ENCODE results near the gene NYAP2.

NYAP2 gene

DNA sequence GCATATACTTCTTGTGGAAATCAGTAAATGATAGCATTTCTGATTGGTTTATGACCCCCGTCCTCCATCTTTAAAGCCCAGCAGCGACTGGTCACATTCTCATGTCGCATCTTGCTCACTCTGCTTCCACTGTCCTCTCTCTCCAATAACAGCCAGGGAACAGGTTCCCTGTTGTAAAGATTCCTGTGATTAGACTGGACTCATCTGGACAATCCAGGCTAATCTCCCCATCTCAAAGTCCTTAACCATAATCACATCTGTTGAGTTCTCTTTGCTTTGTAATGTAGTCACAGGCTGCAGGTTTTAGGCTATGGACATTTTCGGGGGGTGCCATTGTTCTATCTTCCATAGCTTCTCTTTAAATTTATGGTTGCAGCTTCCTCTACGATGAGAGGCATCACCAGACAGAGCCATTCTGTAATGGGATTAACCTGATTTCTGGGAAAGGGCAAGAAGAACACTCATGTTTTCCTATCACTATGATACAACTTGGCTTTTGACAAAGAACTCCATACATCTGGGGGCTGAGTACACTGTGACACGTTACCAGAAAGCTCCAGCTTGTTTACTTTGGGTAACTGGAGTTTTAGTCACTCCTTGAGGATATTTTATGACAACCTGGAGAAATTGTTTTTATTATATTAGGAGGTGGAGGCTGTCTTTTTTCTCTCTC, 159.0 kb downstream of the NYAP2 start:
- no peak for DNase-seq (ENCODE audit: low read depth in 2 of 2)

DNA sequence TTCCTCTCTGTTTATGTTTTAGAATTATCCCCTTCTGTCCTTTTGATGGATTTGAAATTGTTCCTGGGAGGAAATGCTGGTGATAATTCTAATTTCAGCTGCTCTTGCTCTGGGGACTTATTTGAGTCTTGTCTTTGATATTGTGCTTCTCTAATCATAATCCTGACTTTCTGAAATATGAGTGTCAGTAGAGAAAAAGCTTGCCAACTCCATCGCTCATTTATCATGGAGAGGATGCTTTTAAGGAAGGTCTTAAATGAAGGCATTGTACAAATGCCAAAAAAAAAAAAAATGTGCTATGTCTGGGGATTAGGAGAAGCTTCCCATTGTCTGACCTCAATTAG, 159.5 kb downstream of the NYAP2 start:
- no peak for DNase-seq (ENCODE audit: low read depth in 2 of 2)

DNA sequence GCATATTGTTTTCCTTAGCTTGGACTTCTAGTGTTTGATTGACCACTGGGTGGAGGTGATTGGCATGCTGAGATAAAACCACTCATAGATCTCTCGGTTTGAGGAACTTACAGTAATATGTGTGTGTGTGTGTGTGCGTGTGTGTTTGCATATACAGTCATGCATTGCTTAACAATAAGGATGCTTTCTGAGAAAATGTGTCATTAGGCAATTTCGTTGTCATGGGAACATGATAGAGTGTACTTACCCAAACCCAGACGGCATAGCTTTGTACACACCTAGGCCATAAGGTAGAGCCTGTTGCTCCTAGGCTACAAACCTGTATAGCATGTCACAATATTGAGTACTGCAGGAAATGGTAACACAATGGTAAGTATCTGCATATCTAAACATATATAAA, 167.3 kb downstream of the NYAP2 start:
- DNase-seq (ENCODE audit: low read depth in 2 of 2) = no peak

DNA sequence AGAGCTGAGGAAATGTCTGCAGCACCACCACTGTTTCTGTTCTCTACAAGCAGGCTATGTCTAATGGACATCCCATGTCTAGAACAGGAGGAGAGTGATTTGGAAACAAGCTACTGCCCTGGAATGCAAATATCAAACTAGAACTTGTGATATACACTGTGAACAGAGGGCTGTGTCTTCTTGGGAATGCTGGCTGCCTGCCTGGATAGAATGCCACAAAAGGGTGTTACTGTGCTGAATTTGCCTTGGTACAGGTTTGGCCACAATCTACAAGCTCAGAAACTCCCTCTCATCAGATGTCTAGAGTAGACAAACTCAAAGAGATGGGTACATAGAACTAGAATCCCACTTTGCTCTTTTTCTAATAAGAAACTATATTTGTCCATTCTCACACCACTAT, 170.5 kb downstream of the NYAP2 start:
- DNase-seq (ENCODE audit: low read depth in 2 of 2) = no peak

DNA sequence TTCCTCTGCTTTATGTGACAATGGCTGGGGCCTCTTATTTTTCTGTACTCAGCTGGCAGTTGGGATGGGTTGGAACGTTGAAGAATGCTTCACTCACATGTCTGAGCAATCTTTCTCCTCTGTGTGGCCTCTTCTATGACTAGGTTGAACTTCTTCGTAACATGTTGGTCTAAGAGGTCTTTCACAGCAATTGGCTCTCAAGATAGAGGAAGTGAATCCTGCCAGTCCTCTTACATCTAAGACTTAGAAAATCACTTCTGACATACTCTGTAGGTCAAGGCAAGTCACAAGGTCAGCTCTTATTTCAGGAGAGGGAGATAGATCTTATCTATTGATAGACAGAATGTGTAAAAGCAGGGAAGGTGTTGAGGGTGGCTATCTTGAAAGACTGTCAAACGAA, 174.1 kb downstream of the NYAP2 start:
- DNase-seq (ENCODE audit: low read depth in 2 of 2) = no peak

DNA sequence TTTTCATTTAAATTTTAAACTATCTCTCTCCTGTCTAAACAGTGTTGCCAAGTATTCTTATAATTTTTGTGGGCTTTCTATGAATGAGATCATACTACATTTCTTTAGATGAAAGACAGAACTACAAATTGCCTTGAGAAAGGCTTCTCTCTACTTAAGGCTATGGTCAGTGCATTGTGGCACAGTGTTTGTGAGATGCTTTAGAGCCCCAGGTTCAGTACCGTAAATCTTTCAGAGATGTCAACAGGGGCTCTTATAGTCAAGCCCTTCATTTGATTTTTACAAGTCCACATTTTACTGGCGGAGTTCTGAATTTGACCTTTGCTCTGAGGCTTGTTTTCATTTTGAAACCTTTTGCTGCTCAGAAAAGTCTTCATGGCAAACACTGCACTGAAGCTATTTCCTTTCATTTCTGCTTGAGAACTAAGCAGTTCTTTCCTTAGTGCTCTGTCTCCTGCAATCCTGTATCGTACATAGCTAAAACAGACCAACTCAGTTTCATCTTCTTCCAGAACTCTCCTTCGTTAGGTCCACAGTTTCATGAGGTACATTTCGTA, 175.2 kb downstream of the NYAP2 start:
- DNase-seq (ENCODE audit: low read depth in 2 of 2) = no peak

DNA sequence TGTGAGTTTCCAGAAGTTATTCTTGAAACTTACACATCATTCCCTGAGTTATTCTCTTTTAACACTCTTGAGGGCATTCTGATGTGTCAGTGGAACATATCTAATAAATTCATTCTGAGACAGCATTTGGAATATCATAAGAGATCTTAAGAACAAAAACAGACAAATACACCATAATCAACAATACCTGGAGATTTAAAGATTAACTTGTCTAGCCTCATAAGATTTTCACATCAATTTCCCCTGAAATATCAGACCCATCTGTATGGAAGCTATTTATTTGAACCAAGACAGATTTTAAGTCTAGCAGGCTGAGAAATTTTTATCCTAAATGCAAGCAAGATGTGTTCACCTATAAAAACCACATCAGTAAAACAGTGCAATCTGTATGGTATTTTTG, 181.6 kb downstream of the NYAP2 start:
- DNase-seq (ENCODE audit: low read depth in 2 of 2) = no peak

DNA sequence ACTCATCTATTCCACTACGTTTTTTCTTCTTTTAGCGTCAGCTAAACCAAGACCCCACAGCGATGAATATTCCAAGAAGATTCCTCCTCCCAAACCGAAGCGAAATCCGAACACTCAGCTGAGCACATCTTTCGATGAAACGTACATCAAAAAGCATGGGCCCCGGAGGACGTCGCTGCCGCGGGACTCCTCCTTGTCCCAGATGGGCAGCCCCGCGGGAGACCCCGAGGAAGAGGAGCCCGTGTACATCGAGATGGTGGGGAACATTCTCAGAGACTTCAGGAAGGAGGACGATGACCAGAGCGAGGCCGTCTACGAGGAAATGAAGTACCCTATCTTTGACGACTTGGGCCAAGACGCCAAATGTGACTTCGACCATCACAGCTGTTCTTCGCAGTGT, 182.4 kb downstream of the NYAP2 start:
- DNase-seq (ENCODE audit: low read depth in 2 of 2) = no peak

DNA sequence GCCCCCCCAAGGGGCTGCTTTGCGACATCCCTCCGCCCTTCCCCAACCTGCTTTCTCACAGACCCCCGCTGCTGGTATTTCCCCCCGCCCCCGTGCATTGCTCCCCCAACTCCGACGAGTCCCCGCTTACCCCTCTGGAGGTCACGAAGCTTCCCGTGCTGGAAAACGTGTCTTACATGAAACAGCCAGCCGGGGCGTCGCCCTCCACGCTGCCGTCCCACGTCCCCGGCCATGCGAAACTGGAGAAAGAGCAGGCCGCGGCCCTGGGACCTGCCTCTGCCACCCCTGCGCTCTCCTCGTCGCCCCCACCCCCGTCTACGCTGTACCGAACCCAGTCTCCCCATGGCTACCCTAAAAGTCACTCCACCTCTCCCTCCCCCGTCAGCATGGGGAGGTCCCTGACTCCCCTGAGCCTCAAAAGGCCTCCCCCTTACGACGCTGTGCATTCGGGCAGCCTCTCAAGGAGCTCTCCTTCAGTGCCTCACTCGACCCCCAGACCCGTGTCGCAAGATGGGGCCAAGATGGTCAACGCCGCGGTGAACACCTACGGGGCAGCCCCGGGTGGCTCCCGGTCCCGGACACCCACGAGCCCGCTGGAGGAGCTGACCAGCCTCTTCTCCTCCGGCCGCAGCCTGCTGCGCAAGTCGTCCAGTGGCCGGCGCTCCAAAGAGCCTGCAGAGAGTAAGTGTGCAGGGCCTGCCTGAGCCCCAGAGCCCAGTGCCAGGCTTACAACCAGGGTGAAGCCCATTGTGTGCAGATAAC, 183.0 kb downstream of the NYAP2 start:
- DNase-seq (ENCODE audit: low read depth in 2 of 2) = no peak

DNA sequence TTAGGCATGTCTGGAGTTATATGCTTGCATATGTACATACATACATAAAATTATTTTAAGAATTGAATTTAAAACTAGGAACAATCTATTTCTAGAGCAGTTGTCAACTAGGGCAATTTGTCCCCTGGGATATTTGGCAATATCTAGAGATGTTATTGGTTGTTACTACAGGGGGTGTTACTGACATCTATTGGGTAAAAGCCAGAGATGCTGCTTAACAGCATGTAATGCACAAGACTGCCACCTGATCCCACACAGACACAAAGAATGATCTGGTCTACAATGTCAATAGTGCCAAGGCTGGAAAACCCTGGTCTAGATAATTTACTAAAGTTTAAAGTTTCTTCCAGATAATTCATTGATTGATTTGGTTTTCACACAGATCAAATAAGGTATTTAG, 185.3 kb downstream of the NYAP2 start:
- no peak for DNase-seq (ENCODE audit: low read depth in 2 of 2)

DNA sequence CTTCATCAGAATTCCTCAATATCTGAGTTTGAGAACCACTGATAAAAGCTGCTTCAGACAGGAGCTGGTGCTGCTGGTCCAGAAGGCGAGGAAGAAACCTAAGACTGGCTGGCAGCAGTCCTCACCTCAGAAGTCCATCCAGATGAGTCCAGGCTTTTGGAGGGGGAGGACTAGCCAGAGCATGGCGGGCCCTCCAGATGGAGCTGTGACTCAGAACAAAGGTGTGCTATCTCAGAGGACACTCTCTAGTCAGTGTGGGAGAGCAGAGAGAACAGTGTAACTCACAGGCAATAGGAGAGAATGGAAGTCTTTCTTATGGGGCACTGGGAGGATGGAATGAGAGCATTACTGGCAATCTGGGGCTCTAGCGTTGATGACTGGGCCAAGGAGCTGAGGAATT, 191.4 kb downstream of the NYAP2 start:
- DNase-seq (ENCODE audit: low read depth in 2 of 2) = no peak

DNA sequence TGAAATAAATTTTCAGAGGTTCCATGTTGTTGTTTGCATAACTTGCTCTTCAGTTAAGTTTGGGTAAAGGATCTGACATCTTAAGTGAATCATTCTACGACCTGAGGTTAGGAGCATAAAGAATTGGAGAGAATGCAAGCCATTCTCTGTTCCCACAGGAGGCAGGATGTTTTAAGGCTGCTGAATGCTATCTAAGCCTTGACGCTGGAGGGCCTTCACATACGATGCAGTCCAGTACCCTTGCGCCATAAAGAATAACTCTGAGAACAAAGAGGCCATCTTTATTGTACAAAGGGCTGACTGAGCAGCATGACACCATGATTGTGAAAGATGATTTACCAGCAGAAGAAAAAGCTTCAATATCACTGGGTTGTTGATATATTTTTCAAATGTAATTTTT, 198.4 kb downstream of the NYAP2 start:
- DNase-seq (ENCODE audit: low read depth in 2 of 2) = no peak

DNA sequence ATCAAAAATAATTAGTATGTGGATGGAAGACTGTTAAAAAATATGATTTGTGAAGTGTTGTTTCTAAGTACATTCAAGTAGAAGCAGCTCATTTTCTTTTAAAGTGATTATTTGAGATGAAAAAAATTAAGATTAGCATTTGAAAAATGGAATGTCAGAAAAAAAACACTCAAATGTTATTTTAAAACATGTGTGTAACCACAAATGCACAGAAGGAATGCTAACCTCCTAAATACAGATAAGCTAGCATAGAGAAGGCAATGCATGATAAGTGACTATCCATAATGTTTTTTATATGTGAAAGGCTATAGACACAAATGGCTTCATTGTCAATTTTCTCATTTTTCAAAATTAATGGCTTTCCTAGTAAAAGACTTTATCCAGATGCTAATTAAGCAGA, 198.9 kb downstream of the NYAP2 start:
- DNase-seq (ENCODE audit: low read depth in 2 of 2) = no peak

DNA sequence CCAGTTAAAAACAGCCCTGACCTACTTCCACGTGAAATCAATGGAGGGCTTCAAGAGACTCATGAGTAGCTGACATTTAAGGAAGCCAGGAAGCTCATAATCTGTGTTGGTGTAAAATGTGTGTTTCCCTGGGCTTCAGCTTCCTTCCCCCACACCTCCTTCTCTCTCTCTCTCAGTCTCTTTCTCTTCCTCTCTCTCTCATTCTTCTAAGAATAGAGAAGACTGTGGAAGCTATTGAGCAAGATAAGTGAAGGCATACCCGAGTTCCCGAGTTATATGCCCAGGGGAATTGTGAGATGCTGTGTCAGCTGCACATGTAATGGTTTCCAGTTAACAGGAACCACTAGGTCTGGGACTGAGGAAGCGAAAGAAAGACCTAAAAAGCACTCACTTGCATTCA, 199.4 kb downstream of the NYAP2 start:
- DNase-seq (ENCODE audit: low read depth in 2 of 2) = no peak

DNA sequence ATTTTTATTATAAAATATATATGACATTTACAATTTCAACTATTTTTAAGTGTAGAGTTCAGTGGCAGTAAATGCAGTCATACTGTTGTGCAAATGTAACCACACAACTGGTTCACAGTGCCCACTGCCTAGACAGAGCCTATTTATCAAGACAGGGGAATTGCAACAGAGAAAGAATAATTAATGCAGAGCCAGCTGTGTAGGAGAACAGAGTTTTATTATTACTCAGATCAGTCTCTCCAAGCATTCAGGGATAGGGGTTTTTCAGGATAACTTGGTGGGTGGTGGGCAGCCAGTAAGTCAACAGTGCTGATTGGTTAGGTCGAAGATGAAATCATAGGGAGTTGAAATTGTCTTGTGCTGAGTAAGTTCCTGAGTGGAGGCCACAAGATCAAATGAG, 200.3 kb downstream of the NYAP2 start:
- no peak for DNase-seq (ENCODE audit: low read depth in 2 of 2)

DNA sequence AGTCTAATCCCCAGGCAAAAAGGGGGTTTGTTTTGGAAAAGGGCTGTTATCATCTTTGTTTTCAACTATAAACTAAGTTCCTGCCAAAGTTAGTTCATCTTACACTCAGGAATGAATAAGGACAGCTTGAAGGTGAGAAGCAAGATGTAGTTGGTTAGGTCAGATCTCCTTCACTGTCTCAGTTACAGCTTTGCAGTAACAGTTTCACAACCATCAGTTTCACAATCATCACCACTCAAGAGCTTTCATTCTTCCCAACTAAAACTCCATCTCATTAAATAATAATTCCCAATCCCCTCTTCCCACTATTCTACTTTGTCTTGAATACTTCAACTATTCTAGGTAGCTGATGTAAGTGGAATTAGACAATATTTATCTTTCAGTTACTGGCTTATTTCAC, 200.9 kb downstream of the NYAP2 start:
- DNase-seq (ENCODE audit: low read depth in 2 of 2) = no peak

DNA sequence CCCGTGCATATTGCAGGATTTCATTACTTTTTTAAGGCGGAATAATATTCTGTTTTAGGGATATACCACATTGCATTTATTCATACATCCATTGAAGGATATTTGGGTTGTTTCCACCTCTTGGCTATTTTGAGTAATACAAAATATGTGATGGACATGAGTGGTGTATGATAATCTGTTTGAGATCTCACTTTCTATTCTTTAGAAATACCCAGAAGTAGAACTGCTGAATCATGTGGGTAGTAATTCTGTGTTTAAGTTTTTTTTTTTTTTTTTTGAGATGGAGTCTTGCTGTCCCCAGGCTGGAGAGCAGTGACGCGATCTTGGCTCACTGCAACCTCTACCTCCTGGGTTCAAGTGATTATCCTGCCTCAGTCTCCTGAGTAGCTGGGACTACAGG, 201.4 kb downstream of the NYAP2 start:
- DNase-seq (ENCODE audit: low read depth in 2 of 2) = no peak

DNA sequence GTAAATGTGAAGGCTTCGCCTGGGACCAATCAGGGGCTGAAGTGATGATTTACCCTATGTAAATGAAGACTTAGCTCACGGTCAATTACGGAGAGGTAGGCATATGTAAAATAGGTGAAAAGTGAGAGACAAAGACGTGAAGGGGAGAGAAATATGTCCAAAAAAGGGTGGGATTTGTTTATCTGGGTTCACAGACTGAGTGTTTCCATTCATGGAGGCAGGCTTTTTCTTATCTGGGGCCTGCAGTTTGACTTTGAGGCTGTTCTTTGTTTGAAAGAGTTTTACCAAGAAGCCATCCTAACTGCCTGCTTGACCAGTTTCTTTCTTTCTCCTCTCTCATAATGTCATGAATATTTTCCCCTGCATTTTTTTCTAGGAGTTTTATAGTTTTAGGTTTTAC, 202.7 kb downstream of the NYAP2 start:
- no peak for DNase-seq (ENCODE audit: low read depth in 2 of 2)

DNA sequence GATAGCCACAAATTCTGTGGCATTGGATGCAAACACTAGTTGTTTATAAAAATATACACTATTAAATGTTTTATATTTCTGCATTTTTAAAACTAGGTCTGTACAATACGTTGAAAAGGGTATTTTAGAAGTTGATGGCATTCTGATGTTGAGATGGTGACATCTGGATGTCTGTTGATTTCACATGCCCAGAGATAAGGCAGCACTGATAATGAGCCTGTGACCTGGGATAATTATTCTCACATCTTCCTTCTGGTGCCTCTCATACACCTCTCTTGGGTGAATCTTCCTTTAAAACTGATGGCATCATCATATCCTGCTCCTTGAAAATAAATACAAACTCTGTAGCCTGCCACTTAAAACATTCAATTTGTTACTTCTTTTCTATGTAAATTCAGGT, 208.6 kb downstream of the NYAP2 start:
- no peak for DNase-seq (ENCODE audit: low read depth in 2 of 2)

DNA sequence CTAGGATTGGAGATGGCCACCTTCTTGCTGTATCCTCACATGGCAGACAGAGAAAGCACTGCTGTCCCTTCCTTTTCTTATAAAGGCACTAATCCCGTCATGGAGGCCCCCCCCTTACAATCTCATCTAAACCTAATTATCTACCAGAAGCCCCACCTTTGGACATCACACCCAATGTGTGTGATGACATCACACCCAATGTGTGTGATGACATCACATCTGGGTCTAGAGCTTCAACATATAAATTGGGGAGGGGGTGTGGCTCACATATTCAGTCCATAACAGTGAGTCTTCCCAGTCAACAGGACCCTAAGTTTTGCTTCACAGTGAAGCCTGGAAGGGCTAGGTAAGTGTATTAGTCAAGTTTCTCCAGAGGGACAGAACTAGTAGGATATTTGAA, 213.1 kb downstream of the NYAP2 start:
- no peak for DNase-seq (ENCODE audit: low read depth in 2 of 2)

DNA sequence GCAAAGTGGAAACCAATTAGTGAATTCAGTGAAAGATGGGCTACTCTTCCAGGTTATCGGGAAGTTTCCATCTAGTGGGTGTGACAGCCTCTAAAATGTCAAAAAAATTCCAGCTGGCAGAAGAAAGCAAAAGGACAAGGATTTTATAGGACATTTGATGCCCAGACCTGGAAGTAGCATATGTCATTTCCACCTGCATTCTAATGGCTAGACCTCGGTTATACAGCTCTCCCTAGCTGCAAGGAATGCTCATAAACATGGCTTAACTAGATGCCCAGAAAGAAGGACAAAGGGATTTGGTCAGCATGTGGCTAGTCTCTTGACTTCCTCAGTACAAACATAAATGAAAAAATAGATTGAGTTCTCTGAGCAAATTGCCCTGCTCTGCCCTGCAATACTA, 215.4 kb downstream of the NYAP2 start:
- DNase-seq (ENCODE audit: low read depth in 2 of 2) = no peak

DNA sequence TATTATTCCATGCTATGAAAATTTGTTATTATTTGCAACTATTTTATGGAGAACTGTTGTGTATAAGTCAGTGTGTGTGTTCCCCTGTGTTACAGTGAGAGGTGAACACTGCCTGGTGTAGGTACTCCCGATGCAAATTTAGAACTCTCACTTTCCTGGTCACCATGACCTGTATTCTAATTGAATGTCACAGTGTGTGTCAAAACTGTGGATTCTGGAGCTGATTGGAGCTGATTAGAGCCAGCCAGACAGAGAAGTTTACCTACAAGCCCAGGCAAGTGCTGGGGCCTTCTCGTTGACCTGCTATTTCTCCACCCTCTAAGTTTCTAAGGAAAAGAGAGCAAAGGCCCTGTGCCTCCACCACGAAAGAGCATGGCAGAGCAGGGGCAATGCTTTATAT, 216.0 kb downstream of the NYAP2 start:
- DNase-seq (ENCODE audit: low read depth in 2 of 2) = no peak

DNA sequence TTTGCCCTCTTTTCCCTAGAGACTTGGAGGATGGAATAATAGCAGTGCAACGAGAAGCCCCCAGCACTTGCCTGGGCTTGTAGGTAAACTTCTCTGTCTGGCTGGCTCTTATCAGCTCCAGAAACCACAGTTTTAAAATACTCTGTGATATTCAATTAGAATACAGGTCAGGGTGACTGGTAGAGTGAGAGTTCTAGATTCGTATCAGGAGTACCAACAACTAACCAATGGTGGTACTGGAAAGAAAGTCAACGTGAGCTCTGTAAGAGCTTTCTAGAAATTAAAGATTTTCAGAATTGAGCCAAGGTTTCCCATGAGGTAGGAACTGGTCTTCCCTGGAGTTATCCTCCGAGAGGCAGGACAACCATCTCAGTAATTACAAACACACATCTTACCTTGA, 216.9 kb downstream of the NYAP2 start:
- DNase-seq (ENCODE audit: low read depth in 2 of 2) = no peak

DNA sequence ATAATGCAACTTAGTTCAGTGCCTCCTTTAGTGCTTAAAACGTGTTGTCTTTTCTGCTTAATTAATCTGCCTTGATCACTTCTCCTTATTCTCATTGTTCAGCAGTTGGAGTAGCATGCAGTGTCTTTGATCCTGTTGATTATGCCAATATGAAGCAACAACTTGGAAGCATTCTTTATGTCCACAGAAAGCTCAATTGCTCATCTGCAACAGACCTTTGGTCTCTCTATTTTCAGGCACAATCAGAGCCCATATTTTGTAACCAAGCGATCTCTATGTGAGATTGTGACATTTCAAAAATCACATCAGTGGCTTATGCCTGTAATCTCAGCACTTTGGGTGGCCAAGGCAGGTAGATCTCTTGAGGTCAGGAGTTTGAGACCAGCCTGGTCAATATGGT, 217.3 kb downstream of the NYAP2 start:
- DNase-seq (ENCODE audit: low read depth in 2 of 2) = no peak

Measured in stimulated activated CD8-positive, alpha-beta memory T cell treated with anti-CD3 and anti-CD28 coated beads, Interleukin-15, amount 100 ng/mL, for 48 hours (primary cell).